Osteoblast (primary cell): ENCODE data around the gene BCL2. TPM values are rescaled to one million over a fixed set of nuclear protein-coding genes. Genes with fewer than 3 reads are reported as not detected.

Experiments used
- DNase-seq: peaks from one replicate; pipeline ENCODE4 v3.0.0; 2011; ENCODE audit warnings: low spot score, mixed read lengths; ENCODE audit not compliant: insufficient read length; ENCODE audit errors: missing footprints
- H2AFZ ChIP-seq: 2 replicates; pipeline ENCODE4 v1.6.0; 2011; ENCODE audit warnings: mild to moderate bottlenecking, low read length
- H3K27ac ChIP-seq: 2 replicates; pipeline ENCODE4 v1.5.1; 2011; ENCODE audit warnings: mild to moderate bottlenecking, low read depth, low read length, moderate library complexity
- H3K27me3 ChIP-seq: 2 replicates; pipeline ENCODE4 v1.6.0; 2012; ENCODE audit warnings: mild to moderate bottlenecking, control low read depth, inconsistent platforms, low read length, moderate library complexity; ENCODE audit not compliant: insufficient read depth
- H3K36me3 ChIP-seq: 2 replicates; pipeline ENCODE4 v1.5.1; 2011; ENCODE audit warnings: mild to moderate bottlenecking, low read length, control low read depth, moderate library complexity; ENCODE audit not compliant: insufficient read depth
- H3K4me1 ChIP-seq: 2 replicates; pipeline ENCODE4 v1.5.1; 2011; ENCODE audit warnings: mild to moderate bottlenecking, low read length, control low read depth, moderate library complexity; ENCODE audit not compliant: insufficient read depth
- H3K4me2 ChIP-seq: 2 replicates; pipeline ENCODE4 v1.6.0; 2011; ENCODE audit warnings: mild to moderate bottlenecking, low read length; ENCODE audit not compliant: insufficient read depth
- H3K4me3 ChIP-seq: fragments of 200-600 bp; sonication (generic); 3 replicates; pipeline ENCODE4 v1.5.1; 2012; ENCODE audit warnings: mild to moderate bottlenecking, low read length, inconsistent platforms; ENCODE audit not compliant: insufficient read depth
- H3K79me2 ChIP-seq: 2 replicates; pipeline ENCODE4 v1.6.0; 2012; ENCODE audit warnings: mild to moderate bottlenecking, low read length, control low read depth, inconsistent platforms; ENCODE audit not compliant: insufficient read depth
- H3K9me3 ChIP-seq: 2 replicates; pipeline ENCODE4 v1.5.1; 2011; ENCODE audit warnings: low read depth, low read length, control low read depth
- H4K20me1 ChIP-seq: 2 replicates; pipeline ENCODE4 v1.6.0; 2012; ENCODE audit warnings: mild to moderate bottlenecking, low read length, control low read depth; ENCODE audit not compliant: insufficient read depth
- CTCF ChIP-seq: IDR thresholded peaks from 2 replicates; pipeline ENCODE4 v1.5.1; 2011; ENCODE audit warnings: mild to moderate bottlenecking, low read depth, low read length, moderate library complexity; ENCODE audit errors: extremely low read depth
- total RNA-seq: library from RNA; depleted of rRNA; stranded (reverse); fragments of >200 nt; gene quantifications from 2 replicates; pipeline ENCODE4 v1.2.3, GENCODE V29; 2012

The BCL2 gene
- total RNA-seq, 1 donor = 11.9 TPM

- H2AFZ ChIP-seq = no peak overlapping the region
- H3K27ac ChIP-seq = no peak overlapping the region
- no peaks in the 10 kb centered on the region for H3K36me3 ChIP-seq
- H3K4me1 ChIP-seq = no peaks in the 10 kb centered on the region
- no peaks in the 10 kb centered on the region for H4K20me1 ChIP-seq
- no peak overlapping the region for H3K4me3 ChIP-seq
- no peaks in the 10 kb centered on the region for H3K27me3 ChIP-seq
- H3K9me3 ChIP-seq = no peaks in the 10 kb centered on the region
- TF ChIP-seq CTCF = no peak
- no peaks in the 10 kb centered on the region for H3K79me2 ChIP-seq
- no peak for DNase-seq
- no peak overlapping the region for H3K4me2 ChIP-seq
These were observed 52.4 kb downstream of the BCL2 start for GRCh38 chr18:63266888-63267790.

- no peaks in the 10 kb centered on the region for H3K27me3 ChIP-seq
- H2AFZ ChIP-seq = no peak overlapping the region
- no peak for TF ChIP-seq CTCF
These were observed 54.2 kb downstream of the BCL2 start for GRCh38 chr18:63265326-63265725.

GRCh38 chr18:63264871-63265270 lies 54.7 kb downstream of the BCL2 start:
- no peak overlapping the region for H2AFZ ChIP-seq
- no peak for DNase-seq
- no peaks in the 10 kb centered on the region for H3K4me1 ChIP-seq
- H3K4me3 ChIP-seq = no peak overlapping the region
- H3K27me3 ChIP-seq = no peaks in the 10 kb centered on the region
- H3K4me2 ChIP-seq = no peak overlapping the region
- no peaks in the 10 kb centered on the region for H3K79me2 ChIP-seq
- TF ChIP-seq CTCF = no peak
- no peaks in the 10 kb centered on the region for H3K9me3 ChIP-seq
- H3K36me3 ChIP-seq = no peaks in the 10 kb centered on the region
- H3K27ac ChIP-seq = no peak overlapping the region
- H4K20me1 ChIP-seq = no peaks in the 10 kb centered on the region

More at GRCh38 chr18:63265326-63265725, 54.2 kb downstream of the BCL2 start:
- Histone ChIP-seq H3K79me2 (no peaks in the 10 kb centered on the region), H3K4me1 (no peaks in the 10 kb centered on the region), H3K4me3 (no peak overlapping the region), H4K20me1 (no peaks in the 10 kb centered on the region), H3K36me3 (no peaks in the 10 kb centered on the region), H3K4me2 (no peak overlapping the region), H3K27ac (no peak overlapping the region), H3K9me3 (no peaks in the 10 kb centered on the region)
- no peak for DNase-seq

GRCh38 chr18:63263444-63263843 lies 56.1 kb downstream of the BCL2 start:
- Histone ChIP-seq H2AFZ (no peak overlapping the region), H3K9me3 (no peaks in the 10 kb centered on the region), H3K4me3 (no peak overlapping the region), H3K27me3 (no peaks in the 10 kb centered on the region), H3K27ac (no peak overlapping the region), H3K79me2 (no peaks in the 10 kb centered on the region), H4K20me1 (no peaks in the 10 kb centered on the region), H3K36me3 (no peaks in the 10 kb centered on the region), H3K4me2 (no peak overlapping the region), H3K4me1 (no peaks in the 10 kb centered on the region)
- DNase-seq = no peak
- TF ChIP-seq CTCF = no peak
